OCI-LY1 (cell line): ENCODE results near the gene CPM.

Experiments used
- EZH2 ChIP-seq: fragments of 200-600 bp; sonication (generic), shearing (Covaris generic); IDR thresholded peaks from 2 replicates; pipeline ENCODE4 v1.8.0; 2017; ENCODE audit warnings: borderline replicate concordance, mixed run types, mild to moderate bottlenecking, antibody characterized with exemption, low read length, moderate library complexity, mixed read lengths
- TF ChIP-seq, protein P1 (sequence below): fragments of 200-600 bp; sonication (generic), shearing (Covaris generic); IDR thresholded peaks from 2 replicates; pipeline ENCODE4 v1.5.1; 2017; ENCODE audit warnings: mild to moderate bottlenecking, antibody characterized with exemption, low read length, moderate library complexity, mixed read lengths

- TF ChIP-seq, protein P1, sequence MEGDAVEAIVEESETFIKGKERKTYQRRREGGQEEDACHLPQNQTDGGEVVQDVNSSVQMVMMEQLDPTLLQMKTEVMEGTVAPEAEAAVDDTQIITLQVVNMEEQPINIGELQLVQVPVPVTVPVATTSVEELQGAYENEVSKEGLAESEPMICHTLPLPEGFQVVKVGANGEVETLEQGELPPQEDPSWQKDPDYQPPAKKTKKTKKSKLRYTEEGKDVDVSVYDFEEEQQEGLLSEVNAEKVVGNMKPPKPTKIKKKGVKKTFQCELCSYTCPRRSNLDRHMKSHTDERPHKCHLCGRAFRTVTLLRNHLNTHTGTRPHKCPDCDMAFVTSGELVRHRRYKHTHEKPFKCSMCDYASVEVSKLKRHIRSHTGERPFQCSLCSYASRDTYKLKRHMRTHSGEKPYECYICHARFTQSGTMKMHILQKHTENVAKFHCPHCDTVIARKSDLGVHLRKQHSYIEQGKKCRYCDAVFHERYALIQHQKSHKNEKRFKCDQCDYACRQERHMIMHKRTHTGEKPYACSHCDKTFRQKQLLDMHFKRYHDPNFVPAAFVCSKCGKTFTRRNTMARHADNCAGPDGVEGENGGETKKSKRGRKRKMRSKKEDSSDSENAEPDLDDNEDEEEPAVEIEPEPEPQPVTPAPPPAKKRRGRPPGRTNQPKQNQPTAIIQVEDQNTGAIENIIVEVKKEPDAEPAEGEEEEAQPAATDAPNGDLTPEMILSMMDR: no peak
- TF ChIP-seq EZH2: no peak
Measured at GRCh38 chr12:68825569-68826217, 107.3 kb downstream of the CPM start.
